Right lobe of liver (tissue), 4 donors: ENCODE measurements around the gene RAD51AP2.

Experiments used
- CTCF ChIP-seq, 4 donors: fragments of 200-600 bp in 3 of 4; fragments of 450-650 bp in 1 of 4; IDR thresholded peaks; one replicate each; pipeline versions ENCODE4 v1.5.1 to v1.8.0; 2016 to 2022; ENCODE audit warnings: antibody characterized with exemption in 4 of 4, mild to moderate bottlenecking in 2 of 4
- POLR2A ChIP-seq: fragments of 450-650 bp; IDR thresholded peaks from one replicate; pipeline ENCODE4 v1.6.1; 2017; ENCODE audit warnings: antibody characterized with exemption, mild to moderate bottlenecking
- donor health status: DM: no; HTN: no; CAD: no.
- donor health status: DM: no; HTN: no; CAD: no.
- donor health status: DM: no; HTN: yes; CAD: no.

GRCh38 chr2:17550907-17551306 is 32.7 kb upstream of the RAD51AP2 start:
- TF ChIP-seq CTCF (IDR thresholded peaks at IDR 0.05) (no peak), POLR2A (no peak)
